ENCODE measurements around the gene SOS1. TPM values are rescaled to one million over a fixed set of nuclear protein-coding genes. Genes with fewer than 3 reads are reported as not detected.

The SOS1 gene
- total and polyA plus RNA-seq, 2 of the 13 experiments (the other 11 are each of a cell fraction or from before 2014, with no cell fraction given), result 20.8 to 60.4 TPM

GRCh38 chr2:39124000-39124745 is 3.3 kb upstream of the SOS1 start (continued):
- TF ChIP-seq LBX2 (CRISPR knock-in tag; IDR thresholded peaks at IDR 0.05; ENCODE audit: borderline replicate concordance) (peak; percentile 18; the same call in 1 of the 2 replicates), NKX3-1 (CRISPR knock-in tag; IDR thresholded peaks at IDR 0.05) (peak; percentile 79), SP4 (CRISPR knock-in tag; IDR thresholded peaks at IDR 0.05) (peak; percentile 88), ZNF691 (CRISPR knock-in tag; IDR thresholded peaks at IDR 0.05; ENCODE audit: borderline replicate concordance, low read depth) (peak; percentile 79; the same call in 1 of the 2 replicates), RFX1 (IDR thresholded peaks at IDR 0.05) (no peak), ZFYVE20 (CRISPR knock-in tag; IDR thresholded peaks at IDR 0.05; ENCODE audit: borderline replicate concordance, low read depth) (no peak), ZNF83 (CRISPR knock-in tag; IDR thresholded peaks at IDR 0.05; ENCODE audit: borderline replicate concordance) (0 out of 2 replicates have a peak, but pooled peaks have one; percentile 3), DNMT1 (CRISPR knock-in tag; IDR thresholded peaks at IDR 0.05) (peak; percentile 59), RNF2 (conservative IDR thresholded peaks at IDR 0.05; ENCODE audit: low read depth) (no peak; the same call in 1 of the 2 replicates), ZNF678 (CRISPR knock-in tag; IDR thresholded peaks at IDR 0.05) (peak; percentile 88), EZH2 (conservative IDR thresholded peaks at IDR 0.05; ENCODE audit: low read depth, low read length) (no peak), PAX8 (CRISPR knock-in tag; IDR thresholded peaks at IDR 0.05; ENCODE audit: borderline replicate concordance) (0 out of 2 replicates have a peak, but pooled peaks have one; percentile 63), SIN3A (IDR thresholded peaks at IDR 0.05; ENCODE audit: borderline replicate concordance, low read depth, low read length) (peak; percentile 76; the same call in 1 of the 2 replicates), KDM1A (CRISPR knock-in tag; IDR thresholded peaks at IDR 0.05) (no peak; the same call in 1 of the 2 replicates), SPEN (CRISPR knock-in tag; IDR thresholded peaks at IDR 0.05; ENCODE audit: low read depth) (peak; percentile 99), ZNF550 (CRISPR knock-in tag; IDR thresholded peaks at IDR 0.05; ENCODE audit: borderline replicate concordance) (no peak), GATAD2A (CRISPR knock-in tag; IDR thresholded peaks at IDR 0.05) (peak; percentile 91), CBX5 (CRISPR knock-in tag; IDR thresholded peaks at IDR 0.05; ENCODE audit: borderline replicate concordance) (peak; percentile 98)

Data from HepG2 (cell line).